HEK293 (cell line): ENCODE data around the gene FRMD8.
A peak's percentile ranks its signal among the peaks of the same experiment; 100 is the strongest.

Experiments used
- CTCF ChIP-seq: fragments of 450-650 bp; formaldehyde crosslinking; IDR thresholded peaks from 2 replicates; pipeline ENCODE4 v1.5.1; 2016; ENCODE audit warnings: missing biosample characterization, missing genetic modification characterization
- MYNN ChIP-seq: fragments of 450-650 bp; formaldehyde crosslinking; IDR thresholded peaks from 2 replicates; pipeline ENCODE4 v1.5.1; 2016; ENCODE audit warnings: missing biosample characterization, missing genetic modification characterization, borderline replicate concordance
- ZBTB20 ChIP-seq: fragments of 450-650 bp; formaldehyde crosslinking; IDR thresholded peaks from 2 replicates; pipeline ENCODE4 v1.5.1; 2016; ENCODE audit warnings: missing biosample characterization, missing genetic modification characterization
- ZNF121 ChIP-seq: fragments of 450-650 bp; formaldehyde crosslinking; IDR thresholded peaks from 2 replicates; pipeline ENCODE4 v1.5.1; 2016; ENCODE audit warnings: missing biosample characterization, missing genetic modification characterization
- ZNF146 ChIP-seq: fragments of 450-650 bp; formaldehyde crosslinking; IDR thresholded peaks from 2 replicates; pipeline ENCODE4 v1.5.1; 2016; ENCODE audit warnings: missing biosample characterization, missing genetic modification characterization
- ZNF18 ChIP-seq: fragments of 450-650 bp; formaldehyde crosslinking; IDR thresholded peaks from 2 replicates; pipeline ENCODE4 v1.5.1; 2016; ENCODE audit warnings: missing biosample characterization, missing genetic modification characterization
- ZNF274 ChIP-seq, 2 experiments: fragments of 200-500 bp in 1 of 2; fragments of 450-650 bp in 1 of 2; sonication (Bioruptor generic) in 1 of 2; formaldehyde crosslinking in 1 of 2; IDR thresholded peaks; 2 replicates each; pipeline versions ENCODE4 v1.5.1 to v1.6.1; 2014 to 2016; ENCODE audit warnings: borderline replicate concordance in 1 of 2, inconsistent platforms in 1 of 2, low read length in 1 of 2, missing biosample characterization in 1 of 2, missing genetic modification characterization in 1 of 2
- ZNF394 ChIP-seq: fragments of 450-650 bp; formaldehyde crosslinking; IDR thresholded peaks from 2 replicates; pipeline ENCODE4 v1.5.1; 2016; ENCODE audit warnings: missing biosample characterization, missing genetic modification characterization, mild to moderate bottlenecking, moderate library complexity, borderline replicate concordance
- ZNF449 ChIP-seq: fragments of 450-650 bp; formaldehyde crosslinking; IDR thresholded peaks from 2 replicates; pipeline ENCODE4 v1.5.1; 2017; ENCODE audit warnings: missing biosample characterization, mild to moderate bottlenecking, missing genetic modification characterization, moderate library complexity
- ZNF624 ChIP-seq: fragments of 450-650 bp; formaldehyde crosslinking; IDR thresholded peaks from 2 replicates; pipeline ENCODE4 v1.5.1; 2017; ENCODE audit warnings: missing biosample characterization, missing genetic modification characterization
- ZNF701 ChIP-seq: fragments of 450-650 bp; formaldehyde crosslinking; IDR thresholded peaks from 2 replicates; pipeline ENCODE4 v1.5.1; 2016; ENCODE audit warnings: missing biosample characterization, missing genetic modification characterization
- ZSCAN30 ChIP-seq: fragments of 450-650 bp; IDR thresholded peaks from 2 replicates; pipeline ENCODE4 v1.5.1; 2018; ENCODE audit warnings: missing biosample characterization, mild to moderate bottlenecking, missing genetic modification characterization, moderate library complexity

- TF ChIP-seq CTCF (tag by site-specific recombination) (no peak), ZNF146 (tag by site-specific recombination) (no peak), ZSCAN30 (tag by site-specific recombination) (0 out of 2 replicates have a peak, but pooled peaks have one; percentile 24), ZNF18 (no peak), ZNF121 (tag by site-specific recombination) (no peak), ZNF624 (tag by site-specific recombination) (no peak), ZBTB20 (tag by site-specific recombination) (0 out of 2 replicates have a peak, but pooled peaks have one; percentile 22), ZNF274 (IDR thresholded peaks at IDR 0.05; ENCODE audit: low read length) (no peak), ZNF274 (tag by site-specific recombination; IDR thresholded peaks at IDR 0.05; ENCODE audit: borderline replicate concordance) (no peak), MYNN (tag by site-specific recombination) (no peak), ZNF394 (tag by site-specific recombination) (no peak), ZNF449 (tag by site-specific recombination) (no peak), ZNF701 (tag by site-specific recombination) (no peak)
Measured at GRCh38 chr11:65386307-65387140, at the start of gene FRMD8.
